Thymus (tissue), 11 donors: ENCODE results near the gene PDCL3. TPM values are rescaled to one million over a fixed set of nuclear protein-coding genes. Genes with fewer than 3 reads are reported as not detected.

Experiments used
- DNase-seq, 9 donors: peaks; one replicate each; pipeline ENCODE4 v3.0.0-alpha.2; 2013; ENCODE audit warnings: low spot score in 9 of 9, low read depth in 6 of 9, missing footprints in 1 of 9
- H3K27ac ChIP-seq, 2 donors: one replicate each; pipeline ENCODE4 v1.5.1; 2013; ENCODE audit warnings: control low read depth in 1 of 2, low read depth in 1 of 2, low read length in 1 of 2, mild to moderate bottlenecking in 1 of 2, moderate library complexity in 1 of 2
- H3K27me3 ChIP-seq, 2 donors: one replicate each; pipeline ENCODE4 v1.5.1; 2013; ENCODE audit warnings: low read length in 1 of 2; ENCODE audit not compliant: control insufficient read depth in 2 of 2, insufficient read depth in 1 of 2
- H3K36me3 ChIP-seq, 2 donors: one replicate each; pipeline ENCODE4 v1.5.1; 2013; ENCODE audit warnings: low read length in 1 of 2, mild to moderate bottlenecking in 1 of 2, moderate library complexity in 1 of 2; ENCODE audit not compliant: control insufficient read depth in 2 of 2, insufficient read depth in 2 of 2
- H3K4me1 ChIP-seq, 2 donors: one replicate each; pipeline ENCODE4 v1.5.1; 2013; ENCODE audit warnings: low read length in 2 of 2; ENCODE audit not compliant: control insufficient read depth in 2 of 2, insufficient read depth in 2 of 2
- H3K4me3 ChIP-seq, 2 donors: one replicate each; pipeline ENCODE4 v1.5.1; 2013; ENCODE audit warnings: low read length in 2 of 2, control low read depth in 1 of 2, mild to moderate bottlenecking in 1 of 2
- H3K9me3 ChIP-seq, 2 donors: one replicate each; pipeline ENCODE4 v1.5.1; 2013; ENCODE audit warnings: low read length in 1 of 2, mild to moderate bottlenecking in 1 of 2; ENCODE audit not compliant: control insufficient read depth in 2 of 2, insufficient read depth in 1 of 2
- WGBS: extraction: QIAGEN DNeasy Blood & Tissue Kit; methylation state at CpG from one replicate; pipeline ENCODE4 v1.1.7; 2013; 5-methylcytosine and 5-hydroxymethylcytosine counted together
- polyA plus RNA-seq: library from polyadenylated mRNA; stranded (reverse); fragments of 200-250 nt; gene quantifications from one replicate; pipeline ENCODE4 v1.2.3, GENCODE V29; 2013
- total RNA-seq: library from RNA; stranded (reverse); fragments of 120-200 nt; gene quantifications from one replicate; pipeline ENCODE4 v1.2.4, GENCODE V29; 2013
- donor health status: healthy.

The PDCL3 gene
- total and polyA plus RNA-seq, 2 donors, result 15.0 to 29.5 TPM

DNA sequence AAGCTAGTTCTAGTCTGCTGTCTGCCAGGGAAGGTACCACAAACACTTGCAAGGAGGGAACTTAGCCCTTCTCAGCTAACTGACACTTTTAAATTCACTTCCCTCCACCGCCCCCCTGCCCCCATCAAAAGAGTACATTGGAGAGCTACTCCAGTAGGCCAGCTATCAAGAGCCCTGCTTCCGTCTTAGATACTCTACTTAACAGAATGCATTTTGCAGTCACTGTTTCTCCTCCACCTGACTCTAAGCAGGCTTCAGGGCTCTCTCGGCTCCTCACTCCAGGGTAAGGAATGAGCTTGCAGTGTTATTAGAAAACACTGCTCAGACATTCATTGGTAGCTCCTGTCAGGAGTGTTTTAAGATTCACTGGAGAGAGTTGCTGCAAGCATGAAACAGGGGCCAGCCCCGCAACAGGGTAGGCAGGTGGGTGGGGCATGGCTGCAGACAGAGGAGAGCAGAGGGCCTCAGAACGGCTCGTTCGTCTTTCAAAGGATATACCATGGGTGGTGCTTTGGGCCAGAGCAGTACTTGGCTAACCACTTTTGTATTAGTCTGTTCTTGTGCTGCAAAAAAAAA is 35.3 kb upstream of the PDCL3 start:
- DNase-seq, result no peak
- no peaks in the 10 kb centered on the region for H3K36me3 ChIP-seq
- WGBS, result 90% methylated on average over 7 of the region's 7 CpGs

GRCh38 chr2:100529176-100529575 is 33.6 kb upstream of the PDCL3 start:
- no peak for DNase-seq
- Histone ChIP-seq H3K27ac (no peak overlapping the region), H3K27me3 (no peaks in the 10 kb centered on the region), H3K36me3 (no peaks in the 10 kb centered on the region), H3K4me3 (no peak overlapping the region), H3K4me1 (peaks cover 0 to 3% of the 10 kb centered on the region in 2 donors), H3K9me3 (no peaks in the 10 kb centered on the region)
- WGBS, result 95% methylated on average over 8 of the region's 8 CpGs

More for the DNA sequence above, 35.3 kb upstream of the PDCL3 start:
- peaks cover 0 to 3% of the 10 kb centered on the region in 2 donors for H3K9me3 ChIP-seq
- H3K4me1 ChIP-seq, result peaks cover 0 to 3% of the 10 kb centered on the region in 2 donors
- no peaks in the 10 kb centered on the region for H3K27me3 ChIP-seq
- no peak overlapping the region for H3K4me3 ChIP-seq
- H3K27ac ChIP-seq, result no peak overlapping the region

- Histone ChIP-seq H3K4me3 (no peak overlapping the region), H3K9me3 (no peaks in the 10 kb centered on the region), H3K36me3 (no peaks in the 10 kb centered on the region), H3K27me3 (no peaks in the 10 kb centered on the region), H3K4me1 (peaks cover 0 to 3% of the 10 kb centered on the region in 2 donors), H3K27ac (no peak overlapping the region)
- DNase-seq, result no peak
- 83% methylated on average over 6 of the region's 6 CpGs for WGBS
Observed at GRCh38 chr2:100529900-100530299, 32.9 kb upstream of the PDCL3 start.

DNA sequence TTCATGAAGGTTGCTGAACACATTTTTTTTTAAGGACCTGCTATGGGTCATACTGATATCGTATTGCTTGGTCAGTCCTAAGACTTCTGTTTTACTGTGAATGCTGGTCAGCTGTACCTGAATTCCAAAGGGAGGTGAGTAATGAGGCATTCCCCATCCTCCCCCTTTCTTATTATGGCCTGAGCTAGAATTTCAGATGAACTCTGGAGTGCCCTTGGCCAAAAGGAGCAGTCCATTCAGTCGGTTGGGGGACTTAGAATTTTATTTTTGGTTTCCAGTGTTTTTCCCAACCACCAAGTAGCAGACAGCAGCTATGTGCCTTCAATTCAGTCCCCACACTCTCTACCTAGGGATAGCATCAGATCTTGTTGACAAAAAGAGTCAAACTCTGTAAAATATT is 26.9 kb upstream of the PDCL3 start:
- H3K4me1 ChIP-seq, result no peaks in the 10 kb centered on the region
- H3K9me3 ChIP-seq, result no peaks in the 10 kb centered on the region
- no peak overlapping the region for H3K27ac ChIP-seq
- no peak for DNase-seq
- H3K36me3 ChIP-seq, result no peaks in the 10 kb centered on the region
- no peaks in the 10 kb centered on the region for H3K27me3 ChIP-seq
- no peak overlapping the region for H3K4me3 ChIP-seq
- WGBS, result 90% methylated on average over 2 of the region's 2 CpGs

- no peak overlapping the region for H3K27ac ChIP-seq
- no peak overlapping the region for H3K4me3 ChIP-seq
- H3K4me1 ChIP-seq, result no peaks in the 10 kb centered on the region
- WGBS, result 84% methylated on average over 9 of the region's 9 CpGs
- no peaks in the 10 kb centered on the region for H3K36me3 ChIP-seq
- no peaks in the 10 kb centered on the region for H3K9me3 ChIP-seq
- no peaks in the 10 kb centered on the region for H3K27me3 ChIP-seq
- no peak for DNase-seq
Observed at GRCh38 chr2:100537918-100538317, 24.9 kb upstream of the PDCL3 start.

GRCh38 chr2:100539221-100539620 is 23.6 kb upstream of the PDCL3 start:
- no peak for DNase-seq
- Histone ChIP-seq H3K9me3 (no peaks in the 10 kb centered on the region), H3K27ac (no peak overlapping the region), H3K4me3 (no peak overlapping the region), H3K36me3 (no peaks in the 10 kb centered on the region), H3K27me3 (no peaks in the 10 kb centered on the region), H3K4me1 (no peaks in the 10 kb centered on the region)
- 58% methylated on average over 1 of the region's 1 CpG for WGBS

GRCh38 chr2:100541404-100541803 is 21.4 kb upstream of the PDCL3 start:
- 64% methylated on average over 3 of the region's 3 CpGs for WGBS
- Histone ChIP-seq H3K9me3 (no peaks in the 10 kb centered on the region), H3K27me3 (no peaks in the 10 kb centered on the region), H3K27ac (no peak overlapping the region), H3K4me3 (no peak overlapping the region), H3K36me3 (no peaks in the 10 kb centered on the region), H3K4me1 (no peaks in the 10 kb centered on the region)
- DNase-seq, result no peak

DNA sequence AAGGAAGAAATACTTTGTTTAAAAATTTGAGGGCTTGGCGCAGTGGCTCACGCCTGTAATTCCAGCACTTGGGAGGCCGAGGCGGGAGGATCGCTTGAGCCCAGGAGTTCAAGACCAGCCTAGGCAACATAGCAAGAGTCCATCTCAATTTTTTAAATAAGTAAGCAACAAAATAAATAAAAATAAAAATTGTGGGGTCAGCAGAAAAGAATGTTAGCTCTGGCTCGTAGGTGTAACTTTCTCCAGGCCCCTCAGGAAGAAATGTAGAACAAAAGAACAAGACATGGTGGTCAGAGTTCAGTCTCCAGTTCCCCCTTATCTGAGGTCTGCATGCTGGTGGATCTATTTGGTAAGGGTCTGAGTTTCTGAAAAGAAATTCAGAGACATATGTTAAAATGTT is 20.4 kb upstream of the PDCL3 start:
- no peak overlapping the region for H3K27ac ChIP-seq
- H3K4me1 ChIP-seq, result no peaks in the 10 kb centered on the region
- no peaks in the 10 kb centered on the region for H3K36me3 ChIP-seq
- no peak for DNase-seq
- 98% methylated on average over 6 of the region's 6 CpGs for WGBS
- H3K9me3 ChIP-seq, result no peaks in the 10 kb centered on the region
- no peak overlapping the region for H3K4me3 ChIP-seq
- no peaks in the 10 kb centered on the region for H3K27me3 ChIP-seq

DNA sequence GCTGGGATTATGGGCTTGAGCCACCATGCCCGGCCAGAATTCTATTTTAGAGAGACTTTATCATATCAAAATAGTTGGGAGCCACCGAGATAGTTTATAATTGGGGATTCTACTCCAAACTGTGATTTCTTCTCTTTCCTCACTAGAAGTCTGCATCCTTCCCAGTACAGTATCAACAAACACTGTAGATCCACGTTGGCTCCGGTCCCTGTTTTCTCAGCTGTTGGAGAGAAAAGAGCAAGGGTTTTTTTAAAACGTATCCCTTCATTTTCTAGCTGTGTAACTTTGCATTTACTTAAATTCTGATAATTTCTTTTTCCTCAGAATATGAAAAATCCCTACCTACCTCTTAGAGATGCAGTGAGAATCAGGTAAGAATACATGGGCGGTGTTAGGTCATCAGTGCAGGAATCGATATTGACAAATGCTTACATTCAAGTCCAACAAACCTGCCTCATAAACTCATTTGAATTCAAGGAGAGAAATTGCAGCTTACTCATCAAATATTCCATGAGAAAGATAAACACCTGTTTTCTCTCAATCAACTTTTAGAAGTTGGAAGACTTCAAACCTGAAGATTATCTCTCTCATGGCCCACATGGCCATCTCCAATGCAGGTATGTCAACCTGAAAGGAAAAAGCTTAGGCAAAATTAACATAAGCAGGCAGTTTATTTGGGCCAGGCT is 17.7 kb upstream of the PDCL3 start:
- WGBS, result 95% methylated on average over 7 of the region's 7 CpGs

More for the DNA sequence above, 17.7 kb upstream of the PDCL3 start:
- Histone ChIP-seq H3K4me1 (no peaks in the 10 kb centered on the region), H3K36me3 (no peaks in the 10 kb centered on the region), H3K27me3 (no peaks in the 10 kb centered on the region), H3K27ac (no peak overlapping the region), H3K4me3 (no peak overlapping the region), H3K9me3 (no peaks in the 10 kb centered on the region)
- no peak for DNase-seq
